Suprapubic skin (tissue), 3 donors: ENCODE measurements around the gene AGL.

Source experiments
- CTCF ChIP-seq, 2 donors: fragments of 200-600 bp in 1 of 2; fragments of 450-650 bp in 1 of 2; sonication (generic) in 1 of 2; IDR thresholded peaks; one replicate each; pipeline ENCODE4 v1.5.1; 2016 to 2019; ENCODE audit warnings: antibody characterized with exemption in 2 of 2, mild to moderate bottlenecking in 1 of 2, moderate library complexity in 1 of 2
- EP300 ChIP-seq: sonication (generic); formaldehyde crosslinking; IDR thresholded peaks from one replicate; pipeline ENCODE4 v1.6.1; 2017; ENCODE audit warnings: antibody characterized with exemption
- POLR2A ChIP-seq, 2 donors: fragments of 450-650 bp; IDR thresholded peaks; one replicate each; pipeline ENCODE4 v1.6.1; 2017; ENCODE audit warnings: antibody characterized with exemption in 2 of 2, mild to moderate bottlenecking in 2 of 2, moderate library complexity in 2 of 2

GRCh38 chr1:99964806-99965205 lies 114.6 kb downstream of the AGL start:
- no peak for TF ChIP-seq CTCF (IDR thresholded peaks at IDR 0.05)
- TF ChIP-seq POLR2A (IDR thresholded peaks at IDR 0.05): no peak
- no peak for TF ChIP-seq EP300
